Activated CD4-positive, CD25-positive, alpha-beta regulatory T cell treated with anti-CD3 and anti-CD28 coated beads, Interleukin-2, amount 50 U/mL, for 24 hours (primary cell): ENCODE measurements around the gene GPR132.
A peak's percentile ranks its signal among the peaks of the same experiment; 100 is the strongest.
"Not testable (repeated sequence)": the region's sequence is repeated elsewhere in the genome, so short reads cannot be mapped to it uniquely, and the experiment has no call there.

ENCODE experiments used
- ATAC-seq, 2 donors: fragments of 150-1000 bp; cut with Tn5 transposase; one replicate each; pipeline ENCODE4 v1.10.0; 2021; ENCODE audit warnings: mild to moderate bottlenecking in 1 of 2, moderate library complexity in 1 of 2

The GPR132 gene

DNA sequence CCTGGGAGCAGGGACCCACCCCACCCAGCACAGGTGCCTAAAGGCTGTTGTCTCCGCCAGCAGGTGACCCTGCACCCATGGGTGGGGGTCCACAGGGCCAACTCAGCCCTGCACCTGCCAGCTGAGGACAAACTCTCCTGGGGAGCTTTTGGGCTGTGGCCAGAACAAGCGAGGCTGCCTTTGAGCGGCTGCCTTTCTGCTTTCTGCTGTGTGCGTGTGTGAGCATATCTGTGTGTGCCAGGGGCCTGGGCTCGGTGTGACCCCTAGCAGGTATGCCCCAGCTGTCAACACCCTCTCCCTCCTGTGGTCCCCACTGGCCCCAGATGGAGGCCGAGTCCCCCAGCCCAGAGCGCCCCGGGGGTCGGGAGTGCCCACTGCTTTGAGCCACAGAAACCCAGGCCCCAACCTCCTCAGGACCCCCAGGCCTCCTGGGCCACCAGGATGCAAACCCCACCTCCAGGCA lies 25.9 kb upstream of the GPR132 start:
- no peak for ATAC-seq

DNA sequence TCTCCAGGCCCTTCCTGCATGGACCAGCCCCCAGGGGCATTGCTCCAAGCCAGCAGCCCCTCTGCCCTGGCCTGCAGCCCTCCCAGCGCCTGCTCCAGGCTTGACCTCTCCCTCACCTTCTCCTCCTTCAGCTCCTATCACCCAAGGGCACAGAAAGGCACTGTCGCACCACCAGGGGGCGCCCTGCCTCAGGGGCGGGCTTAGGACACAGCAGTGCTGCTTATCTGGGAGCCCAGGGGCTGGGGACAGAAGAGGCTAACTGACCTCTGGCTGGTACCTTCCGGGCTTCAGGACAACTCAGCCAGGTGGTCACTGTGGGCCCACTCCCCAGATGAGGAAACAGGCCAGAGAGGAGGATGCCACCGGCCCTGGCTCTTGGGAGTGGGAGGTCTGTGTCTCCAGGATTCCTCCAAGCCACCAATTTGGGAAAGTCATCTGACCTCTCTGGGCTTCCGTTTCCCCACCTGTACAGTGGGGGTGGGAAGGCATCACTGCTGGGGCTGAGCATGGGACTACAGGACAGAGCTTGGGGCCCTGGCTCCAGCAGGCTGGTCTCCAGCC lies 25.3 kb upstream of the GPR132 start:
- peak; percentile 35 to 48 for ATAC-seq

GRCh38 chr14:105089746-105090492 lies 24.7 kb upstream of the GPR132 start:
- ATAC-seq = no peak

DNA sequence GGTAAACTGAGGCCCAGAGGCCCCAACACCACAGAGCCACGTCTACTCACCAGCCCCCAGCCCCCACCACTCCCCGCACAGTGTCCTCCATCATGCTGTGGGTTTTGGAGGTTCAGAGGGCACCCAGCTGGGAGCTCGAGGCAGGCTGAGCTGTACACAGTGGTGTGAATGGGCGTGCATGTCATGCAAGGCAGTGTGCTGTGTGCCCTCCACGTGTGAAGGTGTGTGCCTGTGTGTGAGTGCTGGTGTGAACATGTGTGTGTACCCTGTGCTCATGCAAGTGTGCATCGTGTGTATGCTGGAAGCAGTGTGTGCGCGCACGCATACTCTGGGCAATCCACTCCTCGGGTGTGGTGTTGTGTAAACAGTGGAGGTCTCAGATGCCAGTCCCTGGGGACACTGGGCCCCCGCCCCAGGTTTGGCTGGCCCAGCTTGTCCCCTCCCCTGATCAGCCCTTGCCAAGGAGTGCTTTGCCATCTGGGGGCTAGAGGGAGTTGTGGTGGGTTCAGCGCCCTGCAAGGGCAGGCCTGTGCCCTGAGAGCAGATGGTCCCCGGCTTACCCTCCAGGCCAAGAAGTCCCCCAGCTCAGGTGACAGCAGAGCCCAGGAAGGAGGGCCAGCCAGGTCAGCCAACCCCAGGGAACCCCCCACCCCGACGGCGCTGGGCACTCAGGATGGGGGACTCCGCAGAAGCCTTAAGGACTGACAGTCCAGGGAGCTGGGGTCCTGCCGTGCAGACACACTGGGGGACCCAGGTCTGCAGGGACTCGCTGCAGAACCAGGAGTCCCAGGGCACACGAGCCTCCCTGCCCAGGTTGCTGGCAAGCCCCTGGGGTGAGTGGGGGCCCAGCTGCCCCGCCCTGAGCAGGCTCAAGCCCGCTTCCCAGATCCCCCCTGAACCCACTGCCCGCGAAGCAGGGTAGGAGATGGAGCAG lies 23.8 kb upstream of the GPR132 start:
- ATAC-seq = no peak

DNA sequence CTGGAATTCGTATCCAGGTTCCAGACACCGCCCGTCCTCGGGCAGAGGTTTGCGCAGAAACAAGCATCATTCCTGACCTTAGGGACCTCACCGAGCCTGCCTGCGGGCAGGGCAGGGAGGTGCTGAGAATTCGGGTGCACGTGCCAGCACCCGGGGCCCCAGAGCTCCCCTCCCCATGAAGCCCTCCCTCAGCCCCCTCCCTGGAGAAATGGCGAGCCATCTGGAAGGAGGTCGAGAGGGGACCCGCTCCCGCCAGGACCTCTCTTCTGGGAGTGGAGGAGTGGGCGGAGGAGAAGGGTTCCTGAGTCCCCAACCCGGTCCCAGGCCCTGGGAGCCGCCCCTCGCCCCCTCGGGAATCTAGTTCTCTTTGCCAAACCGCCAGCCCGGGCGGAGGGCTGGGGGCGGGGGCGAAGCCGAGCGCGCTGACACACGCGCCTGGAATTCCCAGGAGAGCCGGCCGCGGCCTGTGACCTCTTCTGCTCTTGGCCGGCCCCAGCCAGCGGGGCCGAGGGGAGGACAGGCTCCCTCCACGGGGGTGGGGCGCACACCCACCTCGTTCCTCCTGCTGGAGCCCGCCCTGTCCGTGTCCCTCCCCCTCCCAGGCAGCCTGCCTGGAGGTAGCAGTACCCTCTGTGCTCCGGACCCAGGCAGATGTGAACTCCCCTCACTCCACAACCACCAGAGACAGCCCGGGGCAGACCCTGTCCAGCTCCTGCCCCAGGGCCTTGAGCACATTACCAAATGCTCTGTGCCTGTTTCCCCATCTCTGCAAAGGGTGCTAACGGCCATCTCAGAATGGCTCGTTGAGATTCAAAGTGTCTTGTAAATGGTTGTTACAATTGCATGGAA lies 23.0 kb upstream of the GPR132 start:
- ATAC-seq = no peak

GRCh38 chr14:105087308-105087962 lies 22.2 kb upstream of the GPR132 start:
- peak; percentile 18 to 19 for ATAC-seq

- peak; percentile 90 to 91 for ATAC-seq
Measured at GRCh38 chr14:105086833-105087307, 21.6 kb upstream of the GPR132 start.

DNA sequence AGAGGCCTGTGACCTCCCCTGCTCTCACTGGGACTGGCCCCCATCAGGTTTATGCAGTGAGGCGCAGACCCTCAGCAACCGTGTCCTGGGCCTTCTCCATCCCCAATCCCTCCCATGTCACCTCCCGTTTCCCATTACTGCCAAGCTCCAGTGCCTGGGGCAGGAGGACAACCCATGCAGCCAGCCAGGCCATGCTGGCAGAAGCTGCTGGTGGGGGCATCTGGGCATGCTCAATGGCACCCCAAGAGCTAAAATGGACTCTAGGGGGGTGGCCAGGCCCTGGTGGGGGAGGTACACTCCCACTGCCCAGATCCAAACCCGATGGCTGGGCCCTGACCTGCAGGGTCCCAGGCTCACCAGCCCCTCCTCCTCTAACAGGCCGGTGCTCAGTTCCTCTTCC lies 20.5 kb upstream of the GPR132 start:
- no peak for ATAC-seq

DNA sequence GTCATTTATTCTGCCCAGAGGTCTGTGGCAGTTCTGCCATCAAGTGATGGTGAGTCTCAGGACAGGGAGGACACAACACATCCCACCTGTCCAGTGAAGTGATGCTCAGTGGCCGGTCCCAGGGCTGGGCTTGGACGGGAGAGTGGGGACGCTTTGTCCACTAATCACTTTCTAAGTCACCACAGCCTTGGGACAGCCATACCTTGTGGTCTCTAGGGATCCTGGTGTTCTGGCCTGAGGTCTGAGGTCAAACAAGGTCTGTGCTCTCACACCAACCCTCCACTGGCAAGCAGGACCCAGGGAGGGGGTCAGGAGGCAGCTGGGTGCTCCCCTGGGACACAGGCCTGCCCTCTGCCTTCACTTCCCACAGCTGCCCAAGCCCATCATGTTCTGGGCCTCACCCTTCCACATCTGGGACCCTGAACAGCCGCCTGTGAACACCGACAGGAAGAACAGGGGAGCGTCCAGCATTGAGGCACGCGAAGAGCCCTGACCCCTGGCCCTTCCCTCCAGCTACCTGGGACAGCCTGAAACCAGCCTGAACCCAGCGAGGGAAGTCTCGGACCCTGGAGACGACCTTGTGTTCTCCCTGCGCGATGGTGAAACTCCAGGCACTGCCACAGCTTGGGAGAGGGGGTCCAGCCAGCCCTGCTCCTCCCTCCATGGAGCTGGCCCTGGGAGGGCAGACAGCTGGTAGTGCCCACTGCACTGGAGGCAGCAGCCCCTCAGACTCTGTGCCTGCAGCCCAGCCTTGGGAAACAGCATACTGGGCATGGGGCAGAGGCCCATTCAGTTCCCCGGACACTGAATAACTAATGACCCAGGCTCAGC lies 19.7 kb upstream of the GPR132 start:
- no peak for ATAC-seq

DNA sequence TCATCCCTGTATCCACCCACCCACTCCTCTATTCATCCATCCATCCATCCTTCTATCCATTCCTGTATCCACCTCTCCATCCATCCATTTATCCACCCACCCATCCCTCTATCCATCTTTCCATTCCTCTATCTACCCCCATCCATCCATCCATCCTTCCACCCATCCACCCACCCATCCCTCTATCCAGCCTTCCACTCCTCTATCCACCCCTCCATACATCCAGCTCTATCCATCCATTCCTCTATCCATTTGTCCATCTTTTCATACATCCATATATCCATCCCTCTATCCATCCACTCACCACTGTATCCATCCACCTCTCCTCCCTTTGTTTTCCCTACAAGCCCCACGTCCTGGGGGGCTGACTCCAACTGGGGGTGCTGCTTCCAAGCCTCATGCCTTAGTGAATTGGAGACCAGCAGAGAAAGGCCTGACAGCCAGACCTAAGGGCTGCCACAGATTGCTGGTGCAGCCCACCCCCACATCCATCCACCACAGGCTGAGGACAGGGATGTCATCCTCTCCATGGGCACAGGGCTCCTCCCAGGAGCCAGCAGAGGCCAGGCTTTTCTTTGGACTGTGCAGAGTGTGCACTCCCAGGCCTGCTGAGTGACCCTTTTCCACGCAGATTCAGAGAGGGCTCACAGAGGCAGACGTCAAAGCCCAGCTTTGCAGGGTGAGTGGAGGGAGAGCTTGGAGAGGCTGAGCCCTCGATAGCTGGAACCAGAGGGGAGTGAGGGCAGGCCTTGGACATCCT lies 18.9 kb upstream of the GPR132 start:
- no peak for ATAC-seq

DNA sequence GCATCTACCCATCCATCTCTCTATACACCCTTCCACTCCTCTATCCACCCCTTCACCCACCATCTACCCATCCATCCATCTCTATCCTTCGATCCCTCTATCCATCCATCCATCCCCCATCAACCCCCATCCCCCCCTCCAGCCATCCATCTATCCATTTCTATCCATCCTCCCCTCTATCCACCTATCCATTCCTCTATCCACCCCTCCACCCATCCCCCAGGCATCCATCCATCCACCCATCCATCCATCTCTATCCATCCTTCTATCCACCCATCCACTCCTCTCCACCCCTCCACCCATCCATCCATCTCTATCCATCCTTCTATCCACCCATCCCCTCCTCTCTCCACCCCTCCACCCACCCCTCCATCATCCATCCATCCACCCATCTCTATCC lies 17.5 kb upstream of the GPR132 start:
- no peak for ATAC-seq

- ATAC-seq = not testable (repeated sequence)
Measured at GRCh38 chr14:105081473-105081872, 16.2 kb upstream of the GPR132 start.

- no peak for ATAC-seq
Measured at GRCh38 chr14:105080161-105080560, 14.9 kb upstream of the GPR132 start.

DNA sequence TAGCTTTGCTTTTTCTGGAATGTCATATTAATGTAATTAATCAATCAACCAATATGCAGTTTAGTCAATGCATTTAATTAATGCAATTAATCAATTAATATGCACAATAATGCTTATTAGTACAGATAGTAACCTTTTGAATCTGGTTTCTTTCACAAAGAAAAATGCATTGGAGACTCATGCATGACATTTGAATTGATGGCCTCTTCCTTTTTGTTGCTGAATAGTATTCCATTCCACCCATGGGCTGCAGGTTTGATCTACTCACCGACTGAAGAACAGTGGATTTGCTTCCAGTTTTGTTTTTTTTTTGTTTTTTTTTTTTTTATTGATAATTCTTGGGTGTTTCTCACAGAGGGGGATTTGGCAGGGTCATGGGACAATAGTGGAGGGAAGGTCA lies 13.1 kb upstream of the GPR132 start:
- no peak for ATAC-seq

GRCh38 chr14:105077649-105077995 lies 12.4 kb upstream of the GPR132 start:
- ATAC-seq = no peak

GRCh38 chr14:105076805-105077648 lies 11.8 kb upstream of the GPR132 start:
- ATAC-seq = peak; percentile 43 to 46

- no peak for ATAC-seq
Measured at GRCh38 chr14:105076296-105076804, 11.1 kb upstream of the GPR132 start.

DNA sequence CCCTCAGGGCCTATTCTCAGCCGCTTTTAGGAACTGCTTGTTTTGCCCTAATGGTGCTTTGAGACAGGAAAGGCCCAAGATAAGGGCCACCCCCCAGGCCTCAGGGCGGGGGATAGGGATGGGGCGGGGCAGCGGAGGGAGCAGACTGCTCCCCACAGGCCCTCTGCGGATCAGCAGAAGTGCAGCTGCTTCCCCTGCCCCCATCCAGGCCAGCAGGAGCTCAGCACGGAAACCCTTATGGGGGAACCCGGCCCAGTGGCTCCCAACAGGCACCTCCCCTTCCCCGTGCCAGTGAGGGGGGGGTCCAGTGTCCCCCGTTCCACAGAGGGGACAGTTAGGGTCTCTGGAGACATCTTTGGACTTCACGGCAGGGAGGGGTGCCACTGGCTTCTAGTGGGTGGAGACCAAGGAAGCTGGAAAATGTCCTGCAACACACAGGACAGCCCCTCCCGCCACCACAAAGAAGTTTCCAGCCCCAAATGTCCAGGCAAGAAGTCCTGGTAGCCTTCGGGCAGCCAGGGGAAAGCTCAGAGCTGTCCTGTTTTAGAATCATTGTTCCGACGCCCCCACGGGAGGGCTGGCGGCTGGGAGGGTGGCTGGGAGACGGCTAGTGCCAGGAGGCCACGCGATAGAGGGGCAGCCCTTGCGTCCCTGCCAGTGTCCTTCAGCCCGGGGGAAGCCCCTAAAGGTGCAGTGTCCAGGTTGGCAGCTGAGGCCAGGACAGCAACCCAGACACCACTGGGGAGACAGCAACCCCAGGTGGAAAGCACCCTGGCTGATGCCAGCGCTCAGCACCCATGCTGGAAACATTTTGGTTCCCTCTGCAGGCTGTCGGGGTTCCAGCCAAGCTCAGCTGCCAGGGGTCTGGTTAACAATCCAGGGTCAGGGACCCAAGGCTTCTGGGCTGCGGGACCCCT lies 10.4 kb upstream of the GPR132 start:
- ATAC-seq = peak; percentile 24 to 30
